A673 (cell line): ENCODE results near the gene ABCD3. TPM values are rescaled to one million over a fixed set of nuclear protein-coding genes. Genes with fewer than 3 reads are reported as not detected.

Experiments used
- BruUV-seq: library from RNA; stranded (reverse); fragments of 400-500 nt; replicated peaks from 2 replicates; lab custom pipeline; 2021; lab: Mats Ljungman, UMichigan
- CTCF ChIA-PET: fragments of 300-600 bp; sonication (Branson Sonifier 250); formaldehyde crosslinking; loops from one replicate; lab custom pipeline; 2022; ENCODE audit warnings: antibody characterized with exemption; lab: Charles Lee
- POLR2A ChIA-PET: fragments of 300-600 bp; sonication (Branson Sonifier 250); formaldehyde crosslinking; loops from one replicate; lab custom pipeline; 2022; ENCODE audit warnings: antibody characterized with exemption; ENCODE audit not compliant: low non-redundant PET; lab: Charles Lee
- DNase-seq: peaks from one replicate; pipeline ENCODE4 v3.0.0-alpha.2; 2015; ENCODE audit warnings: low spot score
- H3K27ac ChIP-seq: fragments of 200-600 bp; sonication (generic); 2 replicates; pipeline ENCODE4 v1.5.1; 2016; ENCODE audit warnings: mixed run types, low read depth, mild to moderate bottlenecking, mixed read lengths, antibody characterized with exemption, low read length; ENCODE audit not compliant: poor library complexity, severe bottlenecking
- H3K27me3 ChIP-seq: fragments of 200-600 bp; sonication (generic); replicated peaks from 2 replicates; pipeline ENCODE4 v1.6.1; 2017; ENCODE audit warnings: mixed run types, low read depth, mild to moderate bottlenecking, mixed read lengths, antibody characterized with exemption, low read length; ENCODE audit not compliant: insufficient read depth, poor library complexity
- H3K36me3 ChIP-seq: fragments of 200-600 bp; sonication (generic); 2 replicates; pipeline ENCODE4 v1.6.1; 2016; ENCODE audit warnings: mixed run types, mild to moderate bottlenecking, mixed read lengths, antibody characterized with exemption, low read length; ENCODE audit not compliant: insufficient read depth, poor library complexity, severe bottlenecking
- H3K4me1 ChIP-seq: fragments of 200-600 bp; sonication (generic); 2 replicates; pipeline ENCODE4 v1.6.1; 2017; ENCODE audit warnings: mixed run types, mild to moderate bottlenecking, mixed read lengths, antibody characterized with exemption, low read length; ENCODE audit not compliant: insufficient read depth, poor library complexity, severe bottlenecking
- H3K4me3 ChIP-seq: fragments of 200-600 bp; sonication (generic); 2 replicates; pipeline ENCODE4 v1.5.1; 2016; ENCODE audit warnings: low read depth, mixed run types, mild to moderate bottlenecking, mixed read lengths, low read length; ENCODE audit not compliant: poor library complexity, severe bottlenecking
- H3K9me3 ChIP-seq: fragments of 200-600 bp; sonication (generic); 2 replicates; pipeline ENCODE4 v1.6.1; 2016; ENCODE audit warnings: mixed run types, low read depth, mild to moderate bottlenecking, mixed read lengths, antibody characterized with exemption, low read length; ENCODE audit not compliant: poor library complexity, severe bottlenecking
- EZH2 ChIP-seq: fragments of 200-600 bp; sonication (generic); IDR thresholded peaks from 2 replicates; pipeline ENCODE4 v1.6.1; 2017; ENCODE audit warnings: borderline replicate concordance, low read depth, mild to moderate bottlenecking, mixed read lengths, antibody characterized with exemption, low read length; ENCODE audit not compliant: poor library complexity, severe bottlenecking
- intact Hi-C: fragments of 100-400 bp; cut with micrococcal nuclease; formaldehyde crosslinking; loops from one replicate; pipeline ENCODE4 v1.10.0; 2022; ENCODE audit not compliant: unreplicated experiment
- total RNA-seq: library from RNA; stranded (reverse); gene quantifications from 2 replicates; pipeline ENCODE4 v1.2.3, GENCODE V29; 2021
- TF ChIP-seq, protein P1 (sequence below): fragments of 300-800, 200-600 bp; sonication (generic); conservative IDR thresholded peaks from 2 replicates; pipeline ENCODE4 v1.5.1; 2017; ENCODE audit warnings: low read depth, mild to moderate bottlenecking, antibody characterized with exemption, low read length, moderate library complexity, mixed read lengths

ABCD3 gene
- total RNA-seq, 1 experiment from 2014 or later = 65.0 TPM

DNA sequence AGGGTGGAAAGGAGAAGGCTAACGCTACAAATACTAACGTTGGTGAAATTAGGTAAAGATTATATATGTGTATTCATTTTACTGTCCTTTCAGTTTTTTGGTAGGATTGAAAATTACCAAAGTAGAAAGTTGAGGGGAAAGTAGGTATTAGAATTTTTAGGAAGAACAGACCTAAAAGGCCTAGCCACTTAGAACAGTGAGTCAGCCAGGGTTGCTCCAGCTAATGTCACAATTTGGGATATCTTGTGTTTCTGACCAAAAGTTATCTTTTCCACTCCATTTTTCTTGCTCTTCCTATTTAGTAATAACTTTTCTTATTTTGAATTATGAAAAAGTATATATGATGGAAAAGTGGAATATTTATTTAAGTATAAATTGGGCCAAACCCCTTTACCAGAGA lies 83.2 kb downstream of the ABCD3 start:
- POLR2A ChIA-PET = no interaction called here
- Histone ChIP-seq H3K27ac (no peak overlapping the region), H3K27me3 (no peaks in the 10 kb centered on the region), H3K36me3 (peaks cover 7% of the 10 kb centered on the region), H3K9me3 (no peaks in the 10 kb centered on the region), H3K4me3 (no peak overlapping the region), H3K4me1 (no peaks in the 10 kb centered on the region)
- no peak for TF ChIP-seq EZH2
- TF ChIP-seq, protein P1, sequence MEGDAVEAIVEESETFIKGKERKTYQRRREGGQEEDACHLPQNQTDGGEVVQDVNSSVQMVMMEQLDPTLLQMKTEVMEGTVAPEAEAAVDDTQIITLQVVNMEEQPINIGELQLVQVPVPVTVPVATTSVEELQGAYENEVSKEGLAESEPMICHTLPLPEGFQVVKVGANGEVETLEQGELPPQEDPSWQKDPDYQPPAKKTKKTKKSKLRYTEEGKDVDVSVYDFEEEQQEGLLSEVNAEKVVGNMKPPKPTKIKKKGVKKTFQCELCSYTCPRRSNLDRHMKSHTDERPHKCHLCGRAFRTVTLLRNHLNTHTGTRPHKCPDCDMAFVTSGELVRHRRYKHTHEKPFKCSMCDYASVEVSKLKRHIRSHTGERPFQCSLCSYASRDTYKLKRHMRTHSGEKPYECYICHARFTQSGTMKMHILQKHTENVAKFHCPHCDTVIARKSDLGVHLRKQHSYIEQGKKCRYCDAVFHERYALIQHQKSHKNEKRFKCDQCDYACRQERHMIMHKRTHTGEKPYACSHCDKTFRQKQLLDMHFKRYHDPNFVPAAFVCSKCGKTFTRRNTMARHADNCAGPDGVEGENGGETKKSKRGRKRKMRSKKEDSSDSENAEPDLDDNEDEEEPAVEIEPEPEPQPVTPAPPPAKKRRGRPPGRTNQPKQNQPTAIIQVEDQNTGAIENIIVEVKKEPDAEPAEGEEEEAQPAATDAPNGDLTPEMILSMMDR = no peak
- no peak for DNase-seq
- CTCF ChIA-PET = no interaction called here
- intact Hi-C loops = no loop called here
- BruUV-seq = no TSS peak

DNA sequence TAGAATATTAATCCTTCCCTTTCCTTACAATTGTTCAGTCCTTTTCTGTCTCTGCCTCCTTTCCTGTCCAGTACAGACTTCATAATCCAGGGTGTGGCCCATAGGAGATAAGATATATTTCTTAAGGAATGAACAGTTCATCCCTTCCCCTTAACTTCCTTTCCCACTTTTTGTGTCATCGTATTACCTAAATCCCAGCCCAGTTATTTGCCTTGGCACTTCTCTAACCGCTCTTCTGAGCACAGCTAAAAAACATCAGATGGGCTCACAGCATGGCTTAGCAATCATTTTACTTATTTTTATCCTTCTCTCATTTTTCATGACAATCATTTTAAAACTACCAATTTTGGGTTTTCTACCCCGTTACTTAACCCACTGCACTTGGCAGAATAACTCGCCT lies 83.7 kb downstream of the ABCD3 start:
- intact Hi-C loops = no loop called here
- POLR2A ChIA-PET = no interaction called here
- Histone ChIP-seq H3K9me3 (no peaks in the 10 kb centered on the region), H3K27me3 (no peaks in the 10 kb centered on the region), H3K36me3 (peaks cover 7% of the 10 kb centered on the region), H3K4me3 (no peak overlapping the region), H3K4me1 (no peaks in the 10 kb centered on the region), H3K27ac (no peak overlapping the region)
- TF ChIP-seq, protein P1 = no peak
- no peak for TF ChIP-seq EZH2
- BruUV-seq = no TSS peak
- CTCF ChIA-PET = no interaction called here
- no peak for DNase-seq

DNA sequence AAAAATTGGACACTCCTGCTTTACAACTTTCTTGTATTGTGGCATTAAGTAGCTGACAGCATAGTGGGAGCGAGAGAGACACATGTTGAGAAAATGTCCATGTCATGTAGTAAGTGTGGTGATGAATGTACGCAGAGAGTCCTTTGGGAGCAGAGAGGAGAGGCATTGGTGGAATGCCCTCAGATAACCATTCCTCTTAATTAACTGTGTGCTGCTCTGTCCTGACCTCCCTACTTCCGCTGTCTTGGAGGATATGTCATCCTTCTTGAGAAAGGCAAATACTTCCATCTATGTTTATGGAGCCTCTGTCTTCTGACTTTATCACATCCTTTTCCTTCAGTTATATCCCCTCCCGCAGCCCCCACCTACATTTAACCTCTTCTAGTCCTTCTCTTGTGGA lies 85.0 kb downstream of the ABCD3 start:
- no TSS peak for BruUV-seq
- ChIA-PET POLR2A (interaction anchor here (0.7 kb wide), 1 partner anchor 351 kb away, joined by 3 read pairs; no protein-coding TSS in a partner anchor), CTCF (no interaction called here)
- no peak for DNase-seq
- no peak overlapping the region for H3K27ac ChIP-seq
- H3K36me3 ChIP-seq = peaks cover 7% of the 10 kb centered on the region
- no peaks in the 10 kb centered on the region for H3K9me3 ChIP-seq
- H3K27me3 ChIP-seq = no peaks in the 10 kb centered on the region
- no peak for TF ChIP-seq EZH2
- TF ChIP-seq, protein P1 = no peak
- H3K4me3 ChIP-seq = no peak overlapping the region
- intact Hi-C loops = no loop called here
- no peaks in the 10 kb centered on the region for H3K4me1 ChIP-seq
